Activated T-cell treated with anti-CD3 and anti-CD28 coated beads for 4 hours (primary cell): ENCODE data around the gene STXBP6.
"Not testable (repeated sequence)": the region's sequence is repeated elsewhere in the genome, so short reads cannot be mapped to it uniquely, and the experiment has no call there.

Experiments
- DNase-seq: peaks from one replicate; pipeline ENCODE4 v3.0.0-alpha.2; 2020

Gene STXBP6

DNA sequence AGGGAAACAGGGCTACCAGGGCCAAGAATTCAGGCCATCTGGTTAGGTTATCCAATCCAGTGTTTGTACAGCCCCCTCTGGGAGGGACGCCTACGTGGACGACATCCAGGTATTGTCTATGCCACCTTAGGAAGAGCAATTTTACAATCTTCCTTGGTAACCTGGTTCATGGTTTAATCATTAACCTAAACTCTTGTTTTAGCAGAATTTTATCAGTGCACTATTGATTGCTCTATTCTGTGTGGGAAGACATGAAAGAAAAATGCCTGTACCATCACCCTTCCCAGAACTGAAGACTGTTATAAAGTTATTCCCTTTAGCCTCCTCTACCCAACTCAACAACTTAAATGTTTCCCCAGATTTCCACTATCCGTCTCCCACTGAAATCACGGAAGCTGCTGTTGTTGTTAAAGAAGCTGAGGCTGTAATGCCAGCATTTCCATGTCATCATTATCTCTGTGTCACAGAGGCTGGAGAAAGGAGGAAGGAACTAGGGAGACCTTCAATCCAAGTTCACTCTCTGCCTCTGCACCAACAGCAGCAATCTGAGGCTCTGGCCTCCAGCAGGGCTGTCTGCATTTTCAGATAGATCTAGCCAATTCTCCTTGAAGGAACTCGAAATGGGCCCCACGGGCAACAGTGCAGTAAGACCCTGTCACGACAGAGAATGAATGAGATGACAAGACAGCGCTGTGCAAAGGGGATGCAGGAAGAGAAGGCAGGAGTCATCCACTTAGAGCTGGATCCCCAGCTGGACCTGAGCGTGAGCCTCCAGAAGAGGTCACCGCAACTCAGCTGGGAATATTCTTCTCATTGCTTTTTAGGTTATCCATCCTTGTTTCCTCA is 232.5 kb downstream of the STXBP6 start:
- DNase-seq = no peak

DNA sequence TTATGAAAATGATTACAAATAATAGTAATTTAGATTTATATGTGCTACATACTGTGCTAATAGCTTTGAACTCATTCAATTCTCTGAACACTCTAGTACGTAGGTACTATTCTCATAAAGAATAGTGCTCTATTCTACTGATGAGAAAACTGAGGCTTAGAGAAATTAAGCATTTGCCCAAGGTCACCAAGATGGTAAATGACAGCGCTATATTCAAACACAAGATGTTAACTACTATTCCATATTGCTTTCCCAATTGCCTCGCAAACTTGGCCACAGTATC is 233.1 kb downstream of the STXBP6 start:
- DNase-seq = no peak

DNA sequence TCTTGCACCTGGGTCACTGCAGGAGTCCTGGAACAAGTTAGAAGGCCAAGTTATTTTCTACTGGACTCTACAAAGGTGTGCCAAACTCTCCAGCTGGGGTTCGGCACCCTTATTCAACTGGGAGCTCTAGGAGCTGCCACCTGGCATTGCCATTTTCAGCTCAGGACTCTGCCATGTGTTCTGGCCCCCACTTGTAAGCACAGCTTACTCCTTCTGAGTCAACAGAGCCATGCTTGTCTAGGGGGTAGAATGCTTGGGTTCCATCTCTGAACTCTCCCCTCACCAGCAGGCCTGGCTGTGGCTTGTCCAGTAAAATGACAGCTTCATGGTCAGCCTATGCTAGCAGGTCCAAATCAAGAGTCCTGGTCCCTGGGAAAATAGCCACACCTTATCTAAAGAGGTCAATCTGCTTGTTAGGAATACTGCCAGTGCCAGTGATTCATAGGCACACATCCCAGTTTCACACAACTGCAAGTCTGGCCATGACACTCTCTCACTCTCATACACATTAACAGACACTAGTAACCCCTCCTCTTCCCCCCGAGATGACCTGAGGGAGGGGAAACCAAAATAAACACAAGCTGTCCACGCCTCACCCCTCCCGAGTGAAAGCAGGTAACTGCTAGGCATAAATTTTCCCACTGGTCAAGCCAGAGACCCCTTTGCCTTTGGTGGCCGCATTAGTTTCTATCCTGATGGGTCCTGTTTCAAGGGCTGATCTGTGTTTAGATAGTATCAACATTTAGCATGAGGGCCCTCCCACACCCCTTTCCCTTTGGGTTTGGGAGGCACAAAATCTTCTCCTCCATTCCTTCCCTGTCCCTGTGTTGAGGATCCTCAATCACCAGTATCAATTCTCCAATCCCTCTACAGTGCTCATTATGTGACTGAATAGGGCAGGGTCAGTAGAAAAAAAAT is 233.7 kb downstream of the STXBP6 start:
- no peak for DNase-seq

DNA sequence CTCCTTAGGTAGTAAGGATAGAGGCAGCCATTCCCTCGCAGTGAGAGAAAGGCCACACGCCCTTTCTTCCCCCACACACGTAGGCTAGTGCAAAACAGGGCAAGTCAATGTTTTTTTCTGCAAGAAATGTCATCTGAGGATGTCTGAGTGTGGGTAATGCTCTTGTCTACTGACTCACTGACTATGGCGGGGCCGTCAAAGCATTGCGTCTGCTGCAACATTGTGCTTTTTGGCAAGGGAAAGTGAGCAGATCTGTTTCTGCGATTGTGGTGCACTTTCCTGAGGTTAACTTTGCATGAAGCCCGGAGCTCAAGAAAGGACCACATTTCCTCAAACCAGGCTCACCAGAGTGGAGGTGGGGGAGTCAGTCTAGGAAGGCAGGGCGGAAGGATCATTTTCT is 234.4 kb downstream of the STXBP6 start:
- no peak for DNase-seq

DNA sequence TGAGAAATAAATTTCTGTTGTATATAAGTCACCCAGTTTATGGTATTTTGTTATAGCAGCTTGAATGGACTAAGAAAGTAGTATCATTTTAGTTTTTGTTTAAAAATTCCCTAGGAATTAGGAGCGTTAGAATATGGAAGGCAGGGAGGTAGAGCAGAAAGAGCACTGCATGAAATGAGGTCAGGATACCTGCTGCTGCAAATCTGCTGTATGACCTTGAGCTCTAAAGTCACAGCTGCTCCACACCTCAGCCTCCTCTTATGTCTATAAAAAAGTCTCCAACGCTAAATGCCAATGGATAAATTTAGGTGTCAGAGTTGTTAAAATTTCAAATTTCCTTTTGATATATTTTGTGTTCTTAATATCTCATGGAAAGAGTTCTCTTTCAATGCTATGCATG is 235.0 kb downstream of the STXBP6 start:
- no peak for DNase-seq

DNA sequence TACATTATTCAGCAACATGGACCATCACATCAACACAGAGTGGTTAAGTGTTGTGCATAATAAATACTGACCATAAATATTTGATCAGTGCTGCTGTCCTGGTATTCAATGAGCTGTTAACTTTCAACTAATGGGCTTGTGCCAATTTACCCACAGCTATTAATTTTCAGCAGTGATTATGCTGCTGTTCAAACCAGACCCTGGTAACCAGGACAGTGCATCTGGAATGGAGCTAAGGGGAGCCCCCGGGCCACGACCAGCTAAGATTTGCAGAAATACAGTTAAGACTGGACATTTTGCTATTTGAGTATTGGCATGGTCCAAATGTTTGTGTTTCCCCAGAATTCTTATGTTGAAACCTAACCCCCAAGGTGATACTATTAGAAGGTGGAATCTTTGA is 235.6 kb downstream of the STXBP6 start:
- DNase-seq = no peak

DNA sequence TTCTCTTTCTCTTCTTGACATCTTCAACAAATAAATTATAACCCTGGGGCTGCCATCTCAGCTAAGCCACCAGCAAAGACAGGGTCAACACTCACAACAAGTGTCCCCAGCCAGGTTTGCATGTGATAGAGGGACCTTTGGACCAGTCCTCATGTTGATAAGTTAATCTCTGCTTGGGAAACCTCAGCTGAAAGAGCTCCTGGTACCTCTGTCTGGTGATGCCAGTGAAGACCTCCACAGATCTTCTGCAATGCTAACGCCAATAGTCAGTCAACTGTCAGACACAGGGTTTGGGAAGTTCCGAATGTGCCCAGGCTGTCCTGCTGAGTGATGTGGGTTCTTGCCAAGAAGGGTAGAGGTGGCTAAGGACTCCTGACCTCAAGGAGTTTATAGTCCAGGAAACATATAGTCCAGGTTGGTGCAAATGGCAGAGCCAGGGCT is 236.1 kb downstream of the STXBP6 start:
- DNase-seq = no peak

DNA sequence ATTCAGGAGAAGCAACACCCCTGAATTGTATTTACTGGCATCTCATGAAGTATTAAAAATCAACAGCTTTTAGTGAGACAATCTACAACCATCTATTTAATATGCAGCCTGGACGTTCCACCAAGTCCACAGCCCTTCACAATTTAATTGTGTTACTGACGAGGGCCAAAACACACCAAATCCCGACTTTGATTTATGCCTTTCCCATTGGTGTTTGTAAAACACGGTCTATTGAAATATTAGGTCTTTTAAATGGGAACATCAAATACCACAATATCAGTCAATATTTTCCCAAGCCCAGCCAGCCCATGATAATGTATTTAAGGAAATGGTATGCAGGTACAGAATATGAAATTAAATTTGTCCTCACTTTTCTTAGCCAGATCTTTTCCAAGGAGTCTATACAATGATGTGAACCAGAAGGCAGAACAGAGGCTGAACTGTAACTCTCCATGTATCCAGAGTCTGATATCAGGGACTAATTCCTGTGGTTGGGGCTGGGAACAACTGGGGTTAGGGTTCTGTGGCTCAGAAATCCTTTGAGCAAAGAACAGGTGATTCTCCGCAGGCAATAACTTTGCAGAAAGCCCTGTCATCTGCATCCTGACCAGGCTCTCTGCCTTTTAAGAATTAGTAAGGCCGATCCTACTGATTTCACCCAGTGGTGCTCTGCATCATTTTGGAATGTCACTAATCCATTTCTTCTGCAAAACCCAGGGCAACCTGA is 236.7 kb downstream of the STXBP6 start:
- DNase-seq = no peak

DNA sequence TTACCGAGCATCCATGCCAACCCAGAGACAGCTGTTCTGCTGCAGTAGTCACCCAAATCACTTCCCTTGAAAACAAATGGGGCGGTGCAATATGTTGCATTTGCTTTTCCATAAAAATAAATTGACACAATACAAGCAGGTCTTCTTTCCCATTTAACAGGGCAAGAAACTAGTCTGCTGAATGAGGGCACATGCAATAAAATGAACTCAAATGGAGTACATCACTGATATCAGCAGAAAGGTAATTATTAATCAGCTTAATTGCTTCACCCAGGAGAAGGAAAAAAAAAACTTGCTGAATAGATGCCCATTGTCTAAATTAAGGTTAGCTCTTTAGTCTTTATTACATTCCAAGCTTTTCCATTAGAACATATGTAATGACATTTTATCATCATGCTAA is 240.8 kb downstream of the STXBP6 start:
- DNase-seq = no peak

DNA sequence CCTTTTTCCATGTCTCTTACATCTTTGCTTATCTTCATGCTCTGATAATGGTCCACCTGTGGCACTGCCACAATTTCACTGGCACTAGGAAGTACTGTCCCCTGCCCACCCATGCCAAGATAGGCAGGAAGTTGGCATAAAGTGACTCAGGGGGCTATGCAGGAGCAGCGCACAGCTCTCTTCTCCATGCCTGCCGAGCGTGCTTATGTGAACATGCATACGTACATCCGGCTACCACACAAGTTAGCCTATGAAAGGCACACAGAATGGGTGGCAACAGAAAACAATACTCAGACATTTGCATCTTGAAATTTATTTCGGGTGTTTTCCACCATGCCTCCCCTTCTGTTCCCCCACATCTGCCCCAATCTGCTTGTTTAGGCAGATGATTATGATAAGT is 241.5 kb downstream of the STXBP6 start:
- DNase-seq = no peak

DNA sequence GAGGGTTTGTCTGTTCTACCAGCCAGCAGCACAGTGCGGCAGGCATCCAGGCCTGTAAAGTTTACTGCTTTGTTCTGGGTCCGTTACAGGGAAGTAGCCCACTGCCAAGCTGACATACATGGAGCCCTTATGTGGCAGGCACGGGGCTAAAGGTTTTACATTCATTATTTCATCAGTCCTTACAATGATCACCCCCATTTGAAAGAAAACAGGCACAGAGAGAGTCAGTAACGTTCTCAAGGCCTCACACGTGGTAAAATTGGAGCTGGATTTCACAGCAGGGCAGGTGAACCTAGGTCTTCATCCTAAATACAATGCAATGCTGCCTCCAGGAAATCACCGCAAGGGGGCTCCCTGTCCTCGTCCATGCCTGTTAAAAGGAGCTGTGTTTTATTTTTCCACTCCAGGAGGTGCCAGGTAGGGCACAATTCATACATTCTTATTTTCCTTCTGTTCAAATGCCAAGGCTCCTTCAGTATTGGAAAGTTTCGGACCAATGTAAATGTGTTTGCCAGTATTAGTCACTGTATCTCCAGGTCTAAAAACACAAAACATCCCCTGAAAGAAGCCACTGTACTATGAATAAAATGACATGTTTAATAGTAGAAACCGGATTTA is 243.8 kb downstream of the STXBP6 start:
- no peak for DNase-seq

DNA sequence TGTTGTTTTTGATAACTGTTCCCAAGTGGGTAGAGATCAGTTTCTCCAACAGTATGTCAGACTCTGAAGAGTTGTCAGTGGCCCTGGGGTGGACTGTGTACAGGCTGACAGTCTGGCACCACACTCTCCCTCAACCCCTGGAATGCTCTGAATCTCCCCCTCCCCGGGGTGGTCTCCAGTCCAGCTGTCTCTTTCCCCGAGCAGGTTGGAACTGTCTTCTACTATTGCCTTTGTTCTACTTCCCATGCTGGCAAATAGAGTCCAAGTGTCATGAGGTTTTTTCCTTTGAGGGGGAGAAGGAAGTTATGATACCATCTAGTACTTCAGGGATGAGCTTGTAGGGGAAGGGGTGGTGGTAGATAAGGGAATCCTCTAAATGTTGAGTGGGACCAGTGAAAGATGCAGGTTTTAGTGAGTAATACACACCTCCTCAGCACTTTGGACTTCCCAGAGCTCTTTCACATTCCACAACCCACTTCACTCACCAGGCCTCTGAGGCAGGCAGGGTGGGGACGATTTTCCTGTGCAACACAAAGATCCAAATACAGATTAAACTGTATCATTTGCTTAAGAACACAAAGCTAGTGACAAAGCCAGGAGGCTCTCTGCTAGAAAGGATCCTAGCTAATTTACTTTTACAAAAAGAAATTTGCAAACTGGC is 245.3 kb downstream of the STXBP6 start:
- no peak for DNase-seq

DNA sequence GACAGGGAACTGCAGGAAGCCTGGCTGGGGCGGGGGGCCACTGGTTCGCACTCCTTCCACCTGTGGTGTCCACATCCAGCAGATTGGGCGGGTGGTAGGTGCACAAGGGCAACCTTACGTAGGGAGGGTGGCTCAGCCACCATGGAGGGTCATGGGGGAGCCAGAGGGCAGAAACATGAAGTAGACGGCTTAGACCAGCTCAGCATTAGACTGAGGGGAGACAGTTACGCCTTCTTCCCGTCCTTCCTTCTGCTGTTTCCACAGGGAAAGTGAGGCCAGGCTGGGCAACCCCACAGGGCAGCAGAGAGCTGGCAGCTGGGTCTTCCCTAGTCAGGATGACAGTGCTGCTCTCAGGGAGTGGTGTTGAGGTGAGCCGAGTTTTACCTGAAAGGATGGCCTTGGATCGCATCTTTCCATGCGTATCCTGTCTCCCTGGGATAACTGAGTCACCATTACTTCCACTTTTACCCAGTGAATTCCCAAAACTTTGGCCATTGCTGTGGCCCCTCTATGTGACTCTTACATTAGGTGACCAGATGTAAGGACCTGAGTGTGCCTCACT is 245.9 kb downstream of the STXBP6 start:
- DNase-seq = no peak

DNA sequence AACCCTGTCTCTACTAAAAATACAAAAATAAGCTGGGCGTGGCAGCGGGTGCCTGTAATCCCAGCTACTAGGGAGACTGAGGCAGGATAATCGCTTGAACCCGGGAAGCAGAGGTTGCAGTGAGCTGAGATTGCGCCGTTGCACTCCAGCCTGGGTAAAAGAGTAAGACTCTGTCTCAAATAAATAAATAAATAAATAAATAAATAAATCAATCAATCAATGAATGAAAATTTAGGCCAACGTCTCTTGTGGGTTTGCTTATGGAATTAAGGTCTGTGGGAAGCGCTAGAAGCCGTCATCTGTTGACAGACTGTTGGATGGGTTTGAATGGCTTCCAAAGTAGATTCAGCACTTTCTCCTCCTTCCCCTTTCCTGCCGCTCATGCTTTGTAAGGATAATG is 246.5 kb downstream of the STXBP6 start:
- not testable (repeated sequence) for DNase-seq

DNA sequence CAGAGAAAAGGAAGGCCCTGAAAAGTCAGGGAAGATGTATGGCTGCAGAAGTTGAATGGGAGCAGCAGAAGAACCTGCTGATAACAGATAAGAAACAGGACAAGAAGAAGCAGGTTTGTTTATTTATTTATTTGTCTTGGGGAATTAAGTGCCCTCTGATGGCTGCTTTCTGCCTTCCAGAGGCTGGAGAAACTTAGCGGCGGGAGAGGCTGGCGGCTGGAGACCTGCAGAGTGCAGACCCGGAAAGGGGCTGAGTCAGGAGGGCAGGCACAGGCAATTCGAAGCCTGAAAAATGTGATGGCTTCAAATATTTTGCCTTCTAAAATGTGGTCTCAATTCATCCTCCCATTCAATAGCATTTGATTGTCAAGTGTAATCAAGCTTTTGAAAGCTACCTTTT is 247.7 kb downstream of the STXBP6 start:
- DNase-seq = no peak

DNA sequence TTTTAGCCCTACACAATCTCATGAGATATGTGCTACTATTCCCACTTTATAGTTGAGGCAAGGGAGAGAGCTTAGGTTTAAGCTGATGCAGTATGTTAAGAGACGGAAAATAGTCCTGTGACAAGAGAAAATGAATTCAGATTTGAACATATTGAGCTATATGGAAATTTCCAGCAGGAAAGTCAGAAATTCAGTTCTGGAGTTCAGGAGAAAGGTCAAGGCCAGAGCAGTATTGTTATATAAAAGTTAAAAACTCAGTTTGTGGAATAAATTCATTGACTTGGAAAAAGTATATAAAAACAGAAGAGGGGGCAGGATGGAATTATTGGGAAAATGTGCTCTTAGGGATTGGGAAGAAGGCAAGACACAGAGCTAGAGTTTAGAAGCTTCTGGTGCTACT is 248.9 kb downstream of the STXBP6 start:
- DNase-seq = no peak

DNA sequence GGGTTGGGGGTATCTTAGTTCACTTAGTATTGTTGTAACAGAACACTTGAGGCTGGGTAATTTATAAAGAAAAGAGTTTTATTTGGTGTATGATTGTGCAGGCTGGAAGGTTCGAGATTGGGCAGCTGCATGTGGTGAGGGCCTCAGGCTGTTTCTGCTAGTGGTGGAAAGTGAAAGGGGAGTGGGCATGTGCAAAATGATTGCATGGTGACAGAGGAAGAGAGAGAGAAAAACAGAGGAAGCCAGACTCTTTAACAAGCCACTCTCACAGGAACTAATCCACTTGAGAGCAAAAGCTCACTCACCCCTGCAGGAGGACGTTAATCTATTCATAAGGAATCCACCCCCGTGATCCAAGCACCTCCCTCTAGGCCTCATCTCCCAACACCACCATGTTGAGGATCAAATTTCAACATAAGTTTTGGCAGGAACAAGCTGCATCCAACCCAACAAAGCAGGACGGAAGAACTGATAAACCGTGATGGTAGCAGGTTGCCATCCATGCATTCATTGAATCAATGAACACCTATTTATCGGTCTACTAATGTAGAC is 251.0 kb downstream of the STXBP6 start:
- no peak for DNase-seq

DNA sequence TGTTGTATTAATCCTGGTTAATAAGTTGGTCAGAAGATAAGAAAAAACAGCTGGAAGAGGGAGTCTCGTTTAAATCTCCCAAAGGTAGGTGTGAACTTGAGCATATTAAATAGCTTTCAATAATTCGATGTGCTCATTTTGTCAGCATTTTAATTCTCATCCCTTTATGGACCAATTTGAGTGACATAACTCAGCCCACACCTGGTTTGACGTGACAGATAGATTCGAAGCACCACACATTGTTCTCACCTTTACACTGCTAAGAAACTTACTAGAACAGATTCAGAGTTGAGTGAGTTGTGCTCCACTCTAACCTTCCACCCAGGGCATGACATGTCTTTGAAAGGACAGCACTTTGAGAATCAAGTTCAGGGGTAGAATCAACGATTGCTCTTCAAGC is 254.5 kb downstream of the STXBP6 start:
- no peak for DNase-seq

DNA sequence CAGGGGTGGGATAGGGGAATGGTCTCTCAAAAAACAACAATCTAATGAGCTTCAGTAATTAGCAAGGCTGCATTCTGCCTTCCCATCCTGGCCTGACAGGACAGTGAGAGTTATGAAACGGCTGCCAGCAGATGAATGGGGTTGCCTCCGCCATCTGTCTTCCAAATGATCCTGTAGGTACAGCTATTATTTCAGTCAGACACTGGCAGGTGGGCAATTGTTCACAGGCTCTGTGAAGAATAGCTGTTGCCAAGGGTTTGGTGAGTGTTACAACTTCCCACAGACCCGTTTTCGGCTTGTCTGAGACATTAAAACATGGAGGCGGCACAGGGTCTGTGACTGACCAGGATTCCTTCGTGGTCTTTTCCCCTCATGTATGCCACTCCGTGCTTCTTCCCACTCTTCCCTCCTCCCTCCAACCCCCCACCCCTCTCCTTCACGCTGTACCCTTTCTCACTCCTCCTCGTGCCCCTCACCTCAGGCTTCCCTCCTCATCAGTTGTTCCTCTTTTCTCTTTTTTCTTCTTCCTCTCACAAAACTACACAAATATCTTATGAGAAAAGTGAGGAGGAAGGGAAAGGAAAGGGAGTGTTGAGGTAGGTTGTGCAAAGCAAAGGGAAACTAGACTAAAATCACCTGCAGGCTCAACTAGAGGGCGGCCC is 255.2 kb downstream of the STXBP6 start:
- DNase-seq = no peak

DNA sequence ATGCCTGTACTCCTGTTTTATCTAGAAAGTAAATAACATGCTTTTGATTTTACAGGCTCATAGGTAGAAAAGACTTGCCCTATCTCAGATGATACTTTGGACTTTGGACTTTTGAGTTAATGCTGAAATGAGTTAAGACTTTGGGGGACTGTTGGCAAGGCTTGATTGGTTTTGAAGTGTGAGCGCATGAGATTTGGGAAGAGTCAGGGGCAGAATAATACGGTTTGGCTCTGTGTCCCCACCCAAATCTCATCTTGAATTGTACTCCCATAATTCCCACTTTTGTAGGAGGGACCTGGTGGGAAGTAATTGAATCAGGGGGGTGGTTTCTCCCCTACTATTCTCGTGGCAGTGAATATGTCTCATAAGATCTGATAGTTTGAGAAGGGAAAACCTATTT is 259.8 kb downstream of the STXBP6 start:
- no peak for DNase-seq

DNA sequence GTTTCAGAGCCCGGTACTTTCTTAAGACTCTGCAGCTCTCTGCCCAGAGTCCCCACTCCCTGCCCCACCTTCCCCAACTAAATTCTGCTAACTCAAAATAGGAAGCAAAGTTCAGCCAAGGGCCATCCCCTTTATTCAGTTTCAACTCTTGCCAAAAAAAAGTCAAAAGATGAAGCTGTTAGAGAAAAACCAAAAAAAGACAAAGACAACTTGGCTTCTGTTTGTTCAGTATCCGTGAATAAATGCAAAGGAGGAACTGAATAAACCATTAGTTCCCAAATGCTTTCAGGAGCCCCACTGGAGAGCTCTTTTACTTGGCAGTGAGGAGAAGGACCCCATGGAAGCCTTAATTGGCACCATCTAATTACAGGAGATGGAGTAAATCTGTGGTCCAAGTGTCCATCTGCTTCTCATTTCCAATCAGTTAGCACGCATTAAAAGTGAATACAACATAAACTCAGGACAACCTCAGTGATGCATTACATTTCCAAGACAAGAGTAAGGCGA is 260.5 kb downstream of the STXBP6 start:
- no peak for DNase-seq
